ENCODE results near the gene RAI1. TPM values are rescaled to one million over a fixed set of nuclear protein-coding genes. Genes with fewer than 3 reads are reported as not detected.

Gene RAI1
- total and polyA plus RNA-seq, 10 of the 15 experiments (the other 5 are each of a cell fraction or from before 2014, with no cell fraction given) = 0.66 to 37.7 (median 6.0) TPM

DNA sequence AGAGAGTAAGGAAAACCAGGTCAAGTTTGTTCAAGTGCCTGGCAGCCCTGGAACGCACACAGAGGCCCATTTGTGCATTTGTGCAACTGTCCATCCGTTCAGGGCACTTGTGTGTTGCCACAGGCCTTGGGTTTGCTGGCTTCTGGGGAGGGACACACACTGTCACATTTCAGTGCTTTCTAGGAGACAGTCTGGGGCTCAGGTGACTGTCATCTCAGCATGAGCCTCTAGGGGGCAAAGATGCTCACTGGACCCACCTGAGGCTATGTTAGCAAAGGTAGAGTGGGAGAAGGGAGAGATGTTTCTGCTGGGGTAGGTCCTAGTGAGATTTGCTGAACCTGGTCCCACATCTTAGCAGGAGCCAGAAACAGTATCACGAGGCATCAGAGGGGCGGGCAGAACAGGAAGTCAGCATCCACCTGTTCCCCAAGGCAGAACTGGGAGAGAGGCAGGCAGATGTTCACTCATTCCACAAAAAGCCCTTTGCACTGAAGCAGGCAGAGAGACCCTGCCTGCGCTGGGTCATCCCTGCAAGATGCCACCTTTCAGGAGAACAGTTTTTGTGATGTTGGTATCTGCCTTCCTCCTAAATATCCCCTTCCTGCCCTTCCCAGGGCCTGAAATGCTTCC is 48.5 kb downstream of the RAI1 start (continued):
- TF ChIP-seq, protein P1, sequence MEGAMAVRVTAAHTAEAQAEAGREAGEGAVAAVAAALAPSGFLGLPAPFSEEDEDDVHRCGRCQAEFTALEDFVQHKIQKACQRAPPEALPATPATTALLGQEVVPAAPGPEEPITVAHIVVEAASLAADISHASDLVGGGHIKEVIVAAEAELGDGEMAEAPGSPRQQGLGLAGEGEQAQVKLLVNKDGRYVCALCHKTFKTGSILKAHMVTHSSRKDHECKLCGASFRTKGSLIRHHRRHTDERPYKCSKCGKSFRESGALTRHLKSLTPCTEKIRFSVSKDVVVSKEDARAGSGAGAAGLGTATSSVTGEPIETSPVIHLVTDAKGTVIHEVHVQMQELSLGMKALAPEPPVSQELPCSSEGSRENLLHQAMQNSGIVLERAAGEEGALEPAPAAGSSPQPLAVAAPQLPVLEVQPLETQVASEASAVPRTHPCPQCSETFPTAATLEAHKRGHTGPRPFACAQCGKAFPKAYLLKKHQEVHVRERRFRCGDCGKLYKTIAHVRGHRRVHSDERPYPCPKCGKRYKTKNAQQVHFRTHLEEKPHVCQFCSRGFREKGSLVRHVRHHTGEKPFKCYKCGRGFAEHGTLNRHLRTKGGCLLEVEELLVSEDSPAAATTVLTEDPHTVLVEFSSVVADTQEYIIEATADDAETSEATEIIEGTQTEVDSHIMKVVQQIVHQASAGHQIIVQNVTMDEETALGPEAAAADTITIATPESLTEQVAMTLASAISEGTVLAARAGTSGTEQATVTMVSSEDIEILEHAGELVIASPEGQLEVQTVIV (IDR thresholded peaks at IDR 0.05; ENCODE audit: borderline replicate concordance, partially characterized antibody) = no peak
- TF ChIP-seq RELB (IDR thresholded peaks at IDR 0.05; ENCODE audit: low read depth) (no peak), TCF3 (IDR thresholded peaks at IDR 0.05; ENCODE audit: borderline replicate concordance, insufficient read depth, low read depth, low read length) (no peak)

GRCh38 chr17:17730250-17730935 is 49.1 kb downstream of the RAI1 start:
- H3K27me3 ChIP-seq (replicated peaks in 1 of 2; ENCODE audit: control insufficient read depth in 2 of 2, insufficient read depth in 2 of 2, low read length in 1 of 2) = no peaks in the 10 kb centered on the region
- in situ Hi-C loops (cut with MboI) (no loop called here), intact Hi-C loops (cut with micrococcal nuclease; ENCODE audit: unreplicated experiment) (no loop called here)
- no peak overlapping the region for H2AFZ ChIP-seq (ENCODE audit: control insufficient read depth, low read depth, low read length)
- FAIRE-seq = no peak
- no peak overlapping the region for H3K9ac ChIP-seq (ENCODE audit: control insufficient read depth, insufficient read depth, low read length)
- ChIA-PET RAD21 (ENCODE audit: unreplicated experiment) (interaction anchor here (0.6 kb wide), 1 partner anchor 189 kb away, joined by 3 read pairs; no protein-coding TSS in a partner anchor), POLR2A (no interaction called here), SMC1A (ENCODE audit: uncharacterized antibody, unreplicated experiment) (no interaction called here), CTCF (interaction anchor here (0.7 to 1.0 kb wide), 2 partner anchors 129 to 295 kb away, joined by 3 read pairs; no protein-coding TSS in a partner anchor)
- H3K9me3 ChIP-seq (replicated peaks; ENCODE audit: control insufficient read depth, insufficient read depth, low read length) = no peaks in the 10 kb centered on the region
- H3K4me2 ChIP-seq (ENCODE audit: control insufficient read depth, insufficient read depth) = no peak overlapping the region
- BruUV-seq (replicated peaks) = no TSS peak
- H3K4me1 ChIP-seq (ENCODE audit: control insufficient read depth, insufficient read depth, low read length) = peaks cover 16% of the 10 kb centered on the region
- no peak for DNase-seq (ENCODE audit: low read depth, low spot score)
- H3K36me3 ChIP-seq (ENCODE audit: control insufficient read depth in 2 of 2, insufficient read depth in 2 of 2, low read length in 1 of 2) = peaks cover 0 to 20% of the 10 kb centered on the region in 2 experiments; a peak in 3 of 4 replicates
- peaks cover 5% of the 10 kb centered on the region for H4K20me1 ChIP-seq (ENCODE audit: control insufficient read depth, insufficient read depth)
- WGBS (ENCODE audit: insufficient coverage, insufficient replicate concordance, low lambda C conversion rate, missing lambda C conversion rate) = 91% methylated on average over 14 of the region's 14 CpGs
- no peak for ATAC-seq
- no peak overlapping the region for H3K27ac ChIP-seq (ENCODE audit: control insufficient read depth, insufficient read depth)
- no peak overlapping the region for H3K4me3 ChIP-seq
- H3K79me2 ChIP-seq (ENCODE audit: control insufficient read depth, insufficient read depth, low read length) = peaks cover 3% of the 10 kb centered on the region
- TF ChIP-seq PAX5 (IDR thresholded peaks at IDR 0.05; ENCODE audit: borderline replicate concordance, low read depth, low read length) = no peak
- TF ChIP-seq RAD51 (IDR thresholded peaks at IDR 0.05) = no peak
- TF ChIP-seq, protein P2, sequence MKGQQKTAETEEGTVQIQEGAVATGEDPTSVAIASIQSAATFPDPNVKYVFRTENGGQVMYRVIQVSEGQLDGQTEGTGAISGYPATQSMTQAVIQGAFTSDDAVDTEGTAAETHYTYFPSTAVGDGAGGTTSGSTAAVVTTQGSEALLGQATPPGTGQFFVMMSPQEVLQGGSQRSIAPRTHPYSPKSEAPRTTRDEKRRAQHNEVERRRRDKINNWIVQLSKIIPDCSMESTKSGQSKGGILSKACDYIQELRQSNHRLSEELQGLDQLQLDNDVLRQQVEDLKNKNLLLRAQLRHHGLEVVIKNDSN (IDR thresholded peaks at IDR 0.05; ENCODE audit: borderline replicate concordance, extremely low read length, insufficient read depth, low read depth, low read length) = no peak
- no peak for TF ChIP-seq IKZF1 (conservative IDR thresholded peaks at IDR 0.05)
- no peak for TF ChIP-seq NFYB (IDR thresholded peaks at IDR 0.05; ENCODE audit: insufficient read depth, low read depth, low read length)
- no peak for TF ChIP-seq SMC3 (IDR thresholded peaks at IDR 0.05; ENCODE audit: borderline replicate concordance, low read length)
- no peak for TF ChIP-seq SPI1 (IDR thresholded peaks at IDR 0.05; ENCODE audit: borderline replicate concordance, insufficient read depth, low read depth, low read length)
- no peak for TF ChIP-seq IKZF2 (IDR thresholded peaks at IDR 0.05)
- TF ChIP-seq EED (IDR thresholded peaks at IDR 0.05; ENCODE audit: low read depth) = no peak
- TF ChIP-seq EP300 (IDR thresholded peaks at IDR 0.05; ENCODE audit: borderline replicate concordance in 1 of 2, control insufficient read depth in 1 of 2, low read depth in 2 of 2, low read length in 2 of 2) = no peak
- TF ChIP-seq, protein P3, sequence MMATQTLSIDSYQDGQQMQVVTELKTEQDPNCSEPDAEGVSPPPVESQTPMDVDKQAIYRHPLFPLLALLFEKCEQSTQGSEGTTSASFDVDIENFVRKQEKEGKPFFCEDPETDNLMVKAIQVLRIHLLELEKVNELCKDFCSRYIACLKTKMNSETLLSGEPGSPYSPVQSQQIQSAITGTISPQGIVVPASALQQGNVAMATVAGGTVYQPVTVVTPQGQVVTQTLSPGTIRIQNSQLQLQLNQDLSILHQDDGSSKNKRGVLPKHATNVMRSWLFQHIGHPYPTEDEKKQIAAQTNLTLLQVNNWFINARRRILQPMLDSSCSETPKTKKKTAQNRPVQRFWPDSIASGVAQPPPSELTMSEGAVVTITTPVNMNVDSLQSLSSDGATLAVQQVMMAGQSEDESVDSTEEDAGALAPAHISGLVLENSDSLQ (IDR thresholded peaks at IDR 0.05) = no peak
- no peak for TF ChIP-seq SREBF1 (IDR thresholded peaks at IDR 0.05; ENCODE audit: low read length)
